ENCODE data around the gene ZNF319. TPM values are rescaled to one million over a fixed set of nuclear protein-coding genes. Genes with fewer than 3 reads are reported as not detected.

The ZNF319 gene
- total RNA-seq, 5 donors from 2014 or later (not counting 1 experiment from before 2014, with no cell fraction given) = 14.9 to 25.4 (median 20.4) TPM

DNA sequence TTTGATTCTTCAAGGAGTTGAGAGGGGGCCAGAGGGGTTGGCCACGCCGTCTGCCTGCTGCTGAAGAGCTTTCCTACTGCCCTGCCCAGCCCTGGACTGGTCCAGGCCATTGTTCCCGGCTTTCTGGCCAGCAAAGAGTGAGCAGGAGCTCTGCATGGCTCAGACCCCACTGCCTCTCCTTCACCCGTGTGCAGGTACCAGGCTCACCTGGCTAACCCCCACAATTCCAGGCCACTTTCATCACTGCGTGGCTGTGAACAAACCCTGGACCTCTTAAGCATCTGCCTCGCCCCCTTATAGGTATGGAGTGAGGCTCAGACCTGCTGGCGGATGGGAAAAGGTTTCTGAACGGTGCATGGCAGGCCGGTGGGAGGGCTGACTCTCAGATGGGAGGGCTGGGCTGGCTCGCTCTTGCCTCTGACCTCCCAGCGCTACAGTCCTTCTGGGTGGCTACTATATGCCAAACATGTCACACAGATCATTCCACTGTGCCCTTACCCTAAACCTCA lies 8.9 kb downstream of the ZNF319 start:
- no peaks in the 10 kb centered on the region for H3K9me3 ChIP-seq
- CTCF ChIA-PET = no interaction called here
- POLR2A ChIA-PET = no interaction called here
- Mint-ChIP-seq H3K4me1 (peaks cover 24 to 37% (median 25%) of the 10 kb centered on the region in 3 donors), H3K9me3 (no peaks in the 10 kb centered on the region), H3K4me3 (no peak overlapping the region), H3K27me3 (no peaks in the 10 kb centered on the region), H3K27ac (peak overlapping the region in 1 of 2 donors; percentile 12), H3K36me3 (peaks cover 8% of the 10 kb centered on the region)
- 86% methylated on average over 7 of the region's 11 CpGs for WGBS (ENCODE audit: insufficient coverage)
- no peak for DNase-seq
- peaks cover 0 to 36% of the 10 kb centered on the region in 2 experiments for H3K4me1 ChIP-seq (ENCODE audit: control insufficient read depth in 1 of 2, extremely low read depth in 1 of 2, insufficient read depth in 2 of 2, low read length in 2 of 2)
- no peak for ATAC-seq (replicated peaks in 1 of 4)
- H3K27ac ChIP-seq (ENCODE audit: low read length) = no peak overlapping the region
- peaks cover 20 to 31% of the 10 kb centered on the region in 2 donors for H3K36me3 ChIP-seq (ENCODE audit: control insufficient read depth in 2 of 2, extremely low read depth in 1 of 2, insufficient read depth in 1 of 2, low read length in 1 of 2)
- H3K4me3 ChIP-seq (ENCODE audit: control insufficient read depth in 1 of 2, extremely low read depth in 1 of 2, low read length in 1 of 2) = no peak overlapping the region
- no peaks in the 10 kb centered on the region for H3K27me3 ChIP-seq (replicated peaks in 1 of 2; ENCODE audit: control insufficient read depth in 2 of 2, extremely low read depth in 1 of 2, insufficient read depth in 2 of 2, low read length in 1 of 2)

DNA sequence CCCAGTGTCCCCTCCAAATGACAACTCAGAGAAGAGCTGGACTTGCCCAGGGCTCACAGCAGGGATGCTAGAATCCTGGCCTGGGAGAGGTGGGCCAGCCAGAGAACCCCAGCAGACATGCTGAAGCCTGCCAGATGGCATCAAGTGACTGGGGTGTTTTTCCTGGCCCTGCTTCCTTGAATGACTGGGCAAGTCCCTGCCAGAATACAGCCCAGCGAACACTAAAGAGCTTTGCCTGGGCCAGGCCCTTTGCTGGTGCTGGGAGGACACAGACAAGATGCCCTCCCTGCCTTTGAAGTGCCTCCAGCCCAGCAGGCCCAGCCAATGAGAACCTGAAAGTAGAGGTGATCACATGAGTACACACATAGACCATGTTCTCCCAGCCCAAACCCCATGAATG lies 11.5 kb downstream of the ZNF319 start:
- 88% methylated on average over 1 of the region's 1 CpG for WGBS (ENCODE audit: insufficient coverage)
- Mint-ChIP-seq H3K36me3 (no peaks in the 10 kb centered on the region), H3K9me3 (no peaks in the 10 kb centered on the region), H3K4me3 (no peak overlapping the region), H3K4me1 (peaks cover 15 to 33% (median 26%) of the 10 kb centered on the region in 3 donors), H3K27ac (peak overlapping the region; percentile 39 to 52), H3K27me3 (no peaks in the 10 kb centered on the region)
- POLR2A ChIA-PET = no interaction called here
- H3K9me3 ChIP-seq = no peaks in the 10 kb centered on the region
- ATAC-seq (replicated peaks in 1 of 4) = no peak
- H3K27ac ChIP-seq (ENCODE audit: low read length) = no peak overlapping the region
- H3K4me3 ChIP-seq (ENCODE audit: control insufficient read depth in 1 of 2, extremely low read depth in 1 of 2, low read length in 1 of 2) = no peak overlapping the region
- H3K36me3 ChIP-seq (ENCODE audit: control insufficient read depth in 2 of 2, extremely low read depth in 1 of 2, insufficient read depth in 1 of 2, low read length in 1 of 2) = peaks cover 2 to 6% of the 10 kb centered on the region in 2 donors
- DNase-seq = no peak
- H3K4me1 ChIP-seq (ENCODE audit: control insufficient read depth in 1 of 2, extremely low read depth in 1 of 2, insufficient read depth in 2 of 2, low read length in 2 of 2) = peaks cover 3 to 28% of the 10 kb centered on the region in 2 experiments
- H3K27me3 ChIP-seq (replicated peaks in 1 of 2; ENCODE audit: control insufficient read depth in 2 of 2, extremely low read depth in 1 of 2, insufficient read depth in 2 of 2, low read length in 1 of 2) = peaks cover 0 to 5% of the 10 kb centered on the region in 2 experiments
- CTCF ChIA-PET = interaction anchor here in 1 of 2 donors (0.8 to 1.0 kb wide), 2 partner anchors 107 to 179 kb away, joined by 3 to 4 read pairs; no protein-coding TSS in a partner anchor

DNA sequence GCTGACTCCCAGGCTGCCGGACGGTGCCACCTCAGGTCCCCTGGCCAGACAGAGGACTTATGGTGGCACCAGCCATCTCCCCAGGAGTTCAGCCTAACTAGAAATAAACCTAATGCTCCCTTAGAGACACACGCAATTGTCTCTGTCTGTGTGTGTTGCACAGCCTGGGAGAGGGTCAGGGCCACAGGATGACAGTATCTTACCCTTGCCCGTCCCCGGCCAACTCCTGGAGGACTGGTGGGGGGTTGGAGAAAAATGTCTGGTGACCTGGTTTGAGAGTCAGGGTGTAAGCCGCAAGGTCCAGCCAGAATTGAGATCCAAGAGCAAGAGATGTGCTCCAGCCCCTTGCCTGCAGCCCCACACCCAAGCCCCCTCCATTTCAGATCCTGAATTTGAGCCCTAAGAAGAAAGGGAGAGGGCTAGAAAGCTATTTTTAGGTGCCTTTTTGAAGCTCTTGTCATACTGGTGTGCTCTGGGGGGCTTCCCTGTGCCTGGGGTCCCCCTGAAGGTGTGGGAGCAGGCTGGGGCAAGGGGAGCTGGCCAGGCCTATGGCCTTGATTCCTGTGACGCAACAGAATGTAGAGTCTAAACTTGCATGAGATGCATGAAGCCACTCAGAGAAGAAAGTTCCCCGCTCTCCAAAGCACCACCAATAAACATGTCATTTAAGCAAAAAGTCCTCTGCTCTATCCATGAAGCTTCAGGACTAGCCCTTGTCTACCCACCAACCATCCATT lies 12.9 kb downstream of the ZNF319 start:
- ATAC-seq (replicated peaks in 1 of 4) (no peak), DNase-seq (no peak)
- H3K36me3 ChIP-seq (ENCODE audit: control insufficient read depth in 2 of 2, extremely low read depth in 1 of 2, insufficient read depth in 1 of 2, low read length in 1 of 2) = no peaks in the 10 kb centered on the region
- H3K27ac ChIP-seq (ENCODE audit: low read length) = no peak overlapping the region
- ChIA-PET POLR2A (no interaction called here), CTCF (interaction anchor here in 1 of 2 donors (1.3 kb wide), 1 partner anchor 17 kb away, joined by 4 read pairs; no protein-coding TSS in a partner anchor)
- Mint-ChIP-seq H3K4me1 (peaks cover 9 to 27% (median 22%) of the 10 kb centered on the region in 3 donors), H3K27me3 (no peaks in the 10 kb centered on the region), H3K4me3 (no peak overlapping the region), H3K27ac (peak overlapping the region in 1 of 2 donors; percentile 38), H3K9me3 (no peaks in the 10 kb centered on the region), H3K36me3 (no peaks in the 10 kb centered on the region)
- peaks cover 3 to 20% of the 10 kb centered on the region in 2 experiments for H3K4me1 ChIP-seq (ENCODE audit: control insufficient read depth in 1 of 2, extremely low read depth in 1 of 2, insufficient read depth in 2 of 2, low read length in 2 of 2)
- H3K4me3 ChIP-seq (ENCODE audit: control insufficient read depth in 1 of 2, extremely low read depth in 1 of 2, low read length in 1 of 2) = no peak overlapping the region
- H3K27me3 ChIP-seq (replicated peaks in 1 of 2; ENCODE audit: control insufficient read depth in 2 of 2, extremely low read depth in 1 of 2, insufficient read depth in 2 of 2, low read length in 1 of 2) = peaks cover 0 to 5% of the 10 kb centered on the region in 2 experiments
- WGBS (ENCODE audit: insufficient coverage) = 100% methylated on average over 4 of the region's 8 CpGs
- H3K9me3 ChIP-seq = no peaks in the 10 kb centered on the region

DNA sequence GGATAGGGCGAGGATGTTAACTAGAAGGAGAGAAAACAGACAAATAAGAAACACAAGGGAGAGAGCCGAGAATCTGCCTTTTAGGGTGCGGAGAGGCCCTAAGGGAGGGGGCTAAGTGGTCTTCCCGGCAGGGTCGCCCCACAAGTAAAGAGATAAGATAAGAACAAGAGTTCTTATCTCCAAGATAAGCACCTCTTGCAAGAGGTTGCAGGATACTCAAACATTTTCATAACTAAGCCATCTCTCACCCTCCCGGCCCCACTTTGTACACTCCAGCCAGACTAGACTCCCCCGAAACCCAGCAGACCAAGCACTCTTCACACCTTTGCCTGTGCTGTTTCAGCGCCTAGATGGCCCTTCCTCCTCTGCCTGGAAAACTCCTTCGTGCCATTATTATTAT lies 14.3 kb downstream of the ZNF319 start:
- no peak overlapping the region for H3K27ac ChIP-seq (ENCODE audit: low read length)
- H3K4me3 ChIP-seq (ENCODE audit: control insufficient read depth in 1 of 2, extremely low read depth in 1 of 2, low read length in 1 of 2) = no peak overlapping the region
- H3K9me3 ChIP-seq = no peaks in the 10 kb centered on the region
- Mint-ChIP-seq H3K9me3 (no peaks in the 10 kb centered on the region), H3K4me3 (peak overlapping the region in 2 of 3 donors; percentile 62 to 90), H3K27me3 (peaks cover 0 to 4% of the 10 kb centered on the region in 2 donors), H3K27ac (peak overlapping the region in 1 of 2 donors; percentile 73), H3K36me3 (no peaks in the 10 kb centered on the region), H3K4me1 (peaks cover 9 to 21% (median 18%) of the 10 kb centered on the region in 3 donors)
- H3K27me3 ChIP-seq (replicated peaks in 1 of 2; ENCODE audit: control insufficient read depth in 2 of 2, extremely low read depth in 1 of 2, insufficient read depth in 2 of 2, low read length in 1 of 2) = peaks cover 0 to 5% of the 10 kb centered on the region in 2 experiments
- H3K4me1 ChIP-seq (ENCODE audit: control insufficient read depth in 1 of 2, extremely low read depth in 1 of 2, insufficient read depth in 2 of 2, low read length in 2 of 2) = peaks cover 3 to 20% of the 10 kb centered on the region in 2 experiments
- ATAC-seq (replicated peaks in 1 of 4) = no peak
- ChIA-PET CTCF (no interaction called here), POLR2A (no interaction called here)
- H3K36me3 ChIP-seq (ENCODE audit: control insufficient read depth in 2 of 2, extremely low read depth in 1 of 2, insufficient read depth in 1 of 2, low read length in 1 of 2) = no peaks in the 10 kb centered on the region
- no peak for DNase-seq
- WGBS (ENCODE audit: insufficient coverage) = 81% methylated on average over 4 of the region's 9 CpGs

DNA sequence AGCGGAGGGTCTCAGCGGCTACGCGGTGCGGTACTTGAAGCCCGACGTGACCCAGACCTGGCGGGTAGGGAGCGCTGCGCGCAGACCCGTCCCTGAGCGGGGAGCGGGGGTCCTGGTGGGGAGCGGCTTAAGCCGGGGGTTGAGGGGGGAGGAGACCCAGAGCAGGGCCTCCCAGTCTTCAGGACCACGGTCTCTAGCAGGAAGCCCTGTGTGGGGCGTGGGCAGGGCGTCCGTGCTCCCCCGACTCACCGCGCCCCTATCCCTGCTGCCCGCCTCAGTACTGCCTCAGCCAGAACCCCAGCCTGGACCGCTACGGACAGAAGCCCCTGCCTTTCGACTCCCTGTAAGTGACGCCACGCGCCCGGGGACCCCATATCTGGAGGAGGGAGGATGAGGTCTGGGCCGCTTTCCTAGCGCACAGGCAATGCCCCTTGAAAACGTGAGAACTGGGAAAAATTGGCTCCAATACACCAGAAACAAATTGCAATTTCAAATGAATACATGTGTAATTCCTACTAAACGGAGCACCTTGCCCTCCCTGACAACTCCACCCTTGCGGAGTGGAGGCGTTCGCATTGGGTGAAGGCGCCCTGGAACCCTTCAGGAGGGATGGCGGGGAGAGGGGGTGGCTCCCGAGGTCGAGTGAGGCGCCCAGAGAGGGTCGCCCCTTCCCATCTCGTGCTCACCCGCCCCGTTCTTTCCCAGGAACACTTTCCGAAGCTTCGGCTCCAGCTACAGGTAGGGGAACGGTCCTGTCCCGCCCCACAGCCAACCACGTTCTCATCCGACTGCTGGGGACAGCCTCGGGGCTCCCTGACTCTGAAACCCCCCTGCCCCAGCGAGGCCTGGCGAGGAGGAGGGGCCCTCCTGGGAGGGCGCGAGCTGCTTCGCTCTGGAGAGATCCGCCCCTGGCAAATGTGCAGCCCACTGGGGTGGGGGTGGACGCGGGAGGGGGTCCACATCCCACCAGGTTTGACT lies 15.0 kb downstream of the ZNF319 start:
- CTCF ChIA-PET = interaction anchor here in 1 of 2 donors (2.5 kb wide), 1 partner anchor 86 kb away, joined by 7 read pairs; no protein-coding TSS in a partner anchor
- Mint-ChIP-seq H3K27me3 (peaks cover 0 to 4% of the 10 kb centered on the region in 2 donors), H3K4me3 (peak overlapping the region; percentile 85 to 90 (median 86)), H3K4me1 (peaks cover 9 to 19% (median 14%) of the 10 kb centered on the region in 3 donors), H3K27ac (peak overlapping the region; percentile 80 to 87), H3K9me3 (no peaks in the 10 kb centered on the region), H3K36me3 (no peaks in the 10 kb centered on the region)
- 15% methylated on average over 27 of the region's 62 CpGs for WGBS (ENCODE audit: insufficient coverage)
- DNase-seq (peak in 2 of 35 experiments; percentile 8 to 31), ATAC-seq (replicated peaks in 1 of 4) (peak; percentile 56 to 63 (median 60))
- Histone ChIP-seq H3K9me3 (no peaks in the 10 kb centered on the region), H3K4me3 (ENCODE audit: control insufficient read depth in 1 of 2, extremely low read depth in 1 of 2, low read length in 1 of 2) (peak overlapping the region; percentile 58 to 73), H3K36me3 (ENCODE audit: control insufficient read depth in 2 of 2, extremely low read depth in 1 of 2, insufficient read depth in 1 of 2, low read length in 1 of 2) (no peaks in the 10 kb centered on the region), H3K27ac (ENCODE audit: low read length) (peak overlapping the region; percentile 54), H3K27me3 (replicated peaks in 1 of 2; ENCODE audit: control insufficient read depth in 2 of 2, extremely low read depth in 1 of 2, insufficient read depth in 2 of 2, low read length in 1 of 2) (peaks cover 0 to 5% of the 10 kb centered on the region in 2 experiments), H3K4me1 (ENCODE audit: control insufficient read depth in 1 of 2, extremely low read depth in 1 of 2, insufficient read depth in 2 of 2, low read length in 2 of 2) (peaks cover 3 to 20% of the 10 kb centered on the region in 2 experiments)
- POLR2A ChIA-PET = no interaction called here

Measured in T-cell (primary cell).